Thymus (tissue), 11 donors: ENCODE measurements around the gene TUBGCP6. TPM values are rescaled to one million over a fixed set of nuclear protein-coding genes. Genes with fewer than 3 reads are reported as not detected.

Experiments used
- DNase-seq, 9 donors: peaks; one replicate each; pipeline ENCODE4 v3.0.0-alpha.2; 2013; ENCODE audit warnings: low spot score in 9 of 9, low read depth in 6 of 9, missing footprints in 1 of 9
- H3K27ac ChIP-seq, 2 donors: one replicate each; pipeline ENCODE4 v1.5.1; 2013; ENCODE audit warnings: control low read depth in 1 of 2, low read depth in 1 of 2, low read length in 1 of 2, mild to moderate bottlenecking in 1 of 2, moderate library complexity in 1 of 2
- H3K27me3 ChIP-seq, 2 donors: one replicate each; pipeline ENCODE4 v1.5.1; 2013; ENCODE audit warnings: low read length in 1 of 2; ENCODE audit not compliant: control insufficient read depth in 2 of 2, insufficient read depth in 1 of 2
- H3K36me3 ChIP-seq, 2 donors: one replicate each; pipeline ENCODE4 v1.5.1; 2013; ENCODE audit warnings: low read length in 1 of 2, mild to moderate bottlenecking in 1 of 2, moderate library complexity in 1 of 2; ENCODE audit not compliant: control insufficient read depth in 2 of 2, insufficient read depth in 2 of 2
- H3K4me1 ChIP-seq, 2 donors: one replicate each; pipeline ENCODE4 v1.5.1; 2013; ENCODE audit warnings: low read length in 2 of 2; ENCODE audit not compliant: control insufficient read depth in 2 of 2, insufficient read depth in 2 of 2
- H3K4me3 ChIP-seq, 2 donors: one replicate each; pipeline ENCODE4 v1.5.1; 2013; ENCODE audit warnings: low read length in 2 of 2, control low read depth in 1 of 2, mild to moderate bottlenecking in 1 of 2
- H3K9me3 ChIP-seq, 2 donors: one replicate each; pipeline ENCODE4 v1.5.1; 2013; ENCODE audit warnings: low read length in 1 of 2, mild to moderate bottlenecking in 1 of 2; ENCODE audit not compliant: control insufficient read depth in 2 of 2, insufficient read depth in 1 of 2
- WGBS: extraction: QIAGEN DNeasy Blood & Tissue Kit; methylation state at CpG from one replicate; pipeline ENCODE4 v1.1.7; 2013; 5-methylcytosine and 5-hydroxymethylcytosine counted together
- polyA plus RNA-seq: library from polyadenylated mRNA; stranded (reverse); fragments of 200-250 nt; gene quantifications from one replicate; pipeline ENCODE4 v1.2.3, GENCODE V29; 2013
- total RNA-seq: library from RNA; stranded (reverse); fragments of 120-200 nt; gene quantifications from one replicate; pipeline ENCODE4 v1.2.4, GENCODE V29; 2013
- donor health status: healthy.

Gene TUBGCP6
- total and polyA plus RNA-seq, 2 donors, result 29.2 to 96.6 TPM

- 97% methylated on average over 7 of the region's 7 CpGs for WGBS
- Histone ChIP-seq H3K27ac (no peak overlapping the region), H3K4me1 (peaks cover 14 to 17% of the 10 kb centered on the region in 2 donors)
Measured at GRCh38 chr22:50204571-50204970, 40.3 kb downstream of the TUBGCP6 start.

GRCh38 chr22:50203288-50203687 is 41.5 kb downstream of the TUBGCP6 start:
- peaks cover 39 to 44% of the 10 kb centered on the region in 2 donors for H3K36me3 ChIP-seq
- WGBS, result 99% methylated on average over 1 of the region's 1 CpG
- H3K4me3 ChIP-seq, result no peak overlapping the region
- H3K27ac ChIP-seq, result no peak overlapping the region
- H3K9me3 ChIP-seq, result peaks cover 0 to 2% of the 10 kb centered on the region in 2 donors
- H3K4me1 ChIP-seq, result peaks cover 16 to 19% of the 10 kb centered on the region in 2 donors
- H3K27me3 ChIP-seq, result peaks cover 0 to 3% of the 10 kb centered on the region in 2 donors
- no peak for DNase-seq

More at GRCh38 chr22:50204571-50204970, 40.3 kb downstream of the TUBGCP6 start:
- no peak for DNase-seq
- peaks cover 0 to 3% of the 10 kb centered on the region in 2 donors for H3K27me3 ChIP-seq
- no peak overlapping the region for H3K4me3 ChIP-seq
- peaks cover 43 to 45% of the 10 kb centered on the region in 2 donors for H3K36me3 ChIP-seq
- H3K9me3 ChIP-seq, result peaks cover 0 to 2% of the 10 kb centered on the region in 2 donors

- Histone ChIP-seq H3K27me3 (peaks cover 0 to 3% of the 10 kb centered on the region in 2 donors), H3K4me3 (peak overlapping the region; percentile 52 to 87), H3K9me3 (no peaks in the 10 kb centered on the region), H3K27ac (no peak overlapping the region), H3K4me1 (peaks cover 16 to 19% of the 10 kb centered on the region in 2 donors), H3K36me3 (peaks cover 40 to 41% of the 10 kb centered on the region in 2 donors)
- no peak for DNase-seq
- WGBS, result 88% methylated on average over 13 of the region's 13 CpGs
Measured at GRCh38 chr22:50202130-50202666, 42.6 kb downstream of the TUBGCP6 start.

GRCh38 chr22:50201191-50202129 is 43.4 kb downstream of the TUBGCP6 start:
- DNase-seq, result peak in 1 of 9 donors; percentile 16
- 3% methylated on average over 115 of the region's 115 CpGs for WGBS
- peak overlapping the region in 1 of 2 donors; percentile 65 for H3K27ac ChIP-seq
- peaks cover 0 to 3% of the 10 kb centered on the region in 2 donors for H3K27me3 ChIP-seq
- peaks cover 39% of the 10 kb centered on the region in 2 donors for H3K36me3 ChIP-seq
- no peaks in the 10 kb centered on the region for H3K9me3 ChIP-seq
- H3K4me1 ChIP-seq, result peaks cover 16 to 19% of the 10 kb centered on the region in 2 donors
- peak overlapping the region; percentile 52 to 87 for H3K4me3 ChIP-seq

GRCh38 chr22:50200461-50201190 is 44.2 kb downstream of the TUBGCP6 start, which contains the start of gene SELENOO:
TSS of gene SELENOO (plus strand) at chr22:50201011. CDS start at chr22:50201037, 26 bp downstream.
- peak in 8 of 9 donors; percentile 63 to 93 (median 84) for DNase-seq
- Histone ChIP-seq H3K9me3 (no peaks in the 10 kb centered on the region), H3K36me3 (peaks cover 40% of the 10 kb centered on the region in 2 donors), H3K27ac (peak within 1 kb of the TSS; percentile 51 to 77), H3K4me1 (peaks cover 16 to 19% of the 10 kb centered on the region in 2 donors), H3K4me3 (peak within 1 kb of the TSS; percentile 52 to 87), H3K27me3 (peaks cover 0 to 3% of the 10 kb centered on the region in 2 donors)
- under 1% methylated on average over 105 of the region's 105 CpGs for WGBS

GRCh38 chr22:50199829-50200460 is 44.9 kb downstream of the TUBGCP6 start:
- DNase-seq, result peak in 1 of 9 donors; percentile 43
- H3K4me1 ChIP-seq, result peaks cover 17 to 19% of the 10 kb centered on the region in 2 donors
- H3K27ac ChIP-seq, result peak overlapping the region; percentile 51 to 77
- 9% methylated on average over 34 of the region's 34 CpGs for WGBS
- H3K4me3 ChIP-seq, result peak overlapping the region; percentile 52 to 87
- peaks cover 44 to 46% of the 10 kb centered on the region in 2 donors for H3K36me3 ChIP-seq
- peaks cover 0 to 3% of the 10 kb centered on the region in 2 donors for H3K27me3 ChIP-seq
- no peaks in the 10 kb centered on the region for H3K9me3 ChIP-seq

GRCh38 chr22:50199251-50199721 is 45.5 kb downstream of the TUBGCP6 start:
- Histone ChIP-seq H3K4me3 (no peak overlapping the region), H3K27me3 (peaks cover 0 to 3% of the 10 kb centered on the region in 2 donors), H3K36me3 (peaks cover 49 to 53% of the 10 kb centered on the region in 2 donors), H3K9me3 (no peaks in the 10 kb centered on the region), H3K4me1 (peaks cover 19 to 22% of the 10 kb centered on the region in 2 donors), H3K27ac (no peak overlapping the region)
- 96% methylated on average over 18 of the region's 18 CpGs for WGBS
- DNase-seq, result no peak

- peaks cover 52 to 60% of the 10 kb centered on the region in 2 donors for H3K36me3 ChIP-seq
- peaks cover 19 to 26% of the 10 kb centered on the region in 2 donors for H3K4me1 ChIP-seq
- H3K27ac ChIP-seq, result no peak overlapping the region
- 97% methylated on average over 16 of the region's 16 CpGs for WGBS
- no peaks in the 10 kb centered on the region for H3K9me3 ChIP-seq
- peaks cover 0 to 3% of the 10 kb centered on the region in 2 donors for H3K27me3 ChIP-seq
- no peak for DNase-seq
- no peak overlapping the region for H3K4me3 ChIP-seq
Measured at GRCh38 chr22:50198624-50199017, 46.2 kb downstream of the TUBGCP6 start.
